NCI-H2196 (cell line): ENCODE measurements around the gene CEP70.
"Not testable (repeated sequence)": the region's sequence is repeated elsewhere in the genome, so short reads cannot be mapped to it uniquely, and the experiment has no call there.

Experiments used
- DNase-seq: peaks from one replicate; lab custom pipeline; 2025; ENCODE audit not compliant: unreplicated experiment; lab: John Stamatoyannopoulos, UW

Gene CEP70

GRCh38 chr3:138594150-138594934, at the start of gene CEP70:
Gene CEP70 (minus strand): TSS chr3:138594260. CDS start chr3:138572927, 21,333 bp downstream.
- no peak for DNase-seq

DNA sequence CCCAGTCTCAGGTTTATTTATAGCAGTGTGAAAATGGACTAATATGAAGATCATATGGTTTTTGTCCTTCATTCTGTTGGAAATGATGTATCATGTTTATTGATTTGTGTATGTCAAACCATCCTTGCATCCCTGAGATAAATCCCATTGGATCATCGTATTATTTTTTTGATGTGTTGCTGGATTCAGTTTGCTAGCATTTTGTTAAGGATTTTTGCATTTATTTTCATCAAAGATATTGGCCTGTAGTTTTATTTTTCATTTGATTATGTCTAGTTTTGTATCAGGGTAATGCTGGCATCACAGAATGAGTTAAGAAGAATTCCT, 48.8 kb upstream of the CEP70 start:
- DNase-seq, result no peak

DNA sequence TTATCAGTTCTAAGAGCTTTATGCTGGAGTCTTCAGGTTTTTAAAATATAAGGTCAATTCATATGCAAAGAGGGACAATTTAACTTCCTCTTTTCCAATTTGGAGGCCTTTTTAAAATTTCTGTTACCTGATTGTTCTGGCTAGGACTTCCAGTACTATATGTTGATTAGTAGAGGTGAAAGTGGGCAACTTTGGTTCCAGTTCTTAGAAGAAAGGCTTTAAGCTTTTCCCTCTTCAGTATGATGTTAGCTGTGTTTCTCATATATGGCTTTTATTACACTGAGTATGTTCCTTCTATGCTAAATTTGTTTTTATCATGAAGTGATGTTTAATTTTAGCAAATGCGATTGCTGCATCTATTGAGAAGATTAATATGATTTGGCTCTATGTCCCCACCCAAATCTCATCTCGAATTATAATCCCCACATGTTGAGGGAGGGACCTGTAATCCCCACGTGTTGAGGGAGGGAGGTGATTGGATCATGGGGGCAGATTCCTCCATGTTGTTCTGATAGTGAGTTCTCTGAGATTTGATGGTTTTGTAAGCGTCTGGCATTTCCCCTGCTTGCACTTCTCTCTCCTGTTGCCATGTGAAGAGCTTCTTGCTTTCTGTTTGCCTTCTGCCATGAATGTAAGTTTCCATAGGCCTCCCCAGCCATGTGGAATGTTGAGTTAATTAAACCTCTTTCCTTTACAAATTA, 48.3 kb upstream of the CEP70 start:
- no peak for DNase-seq

DNA sequence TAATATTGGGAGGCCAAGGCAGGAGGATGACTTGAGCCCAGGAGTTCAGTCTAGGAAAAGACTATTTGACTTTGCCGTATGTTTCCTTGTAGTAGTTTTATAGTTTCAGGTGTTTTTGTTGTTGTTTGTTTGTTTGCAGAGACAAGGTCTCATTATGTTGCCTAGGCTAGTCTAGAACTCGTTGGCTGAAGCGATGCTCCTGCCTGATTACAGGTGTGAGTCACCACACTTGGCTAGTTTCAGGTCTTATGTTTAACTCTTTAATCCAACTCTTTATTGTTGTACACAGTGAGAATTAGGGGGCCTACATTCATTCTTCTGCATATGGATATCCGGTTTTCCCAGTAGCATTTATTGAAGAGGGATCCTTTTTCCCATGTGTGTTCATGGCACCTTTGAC, 46.5 kb upstream of the CEP70 start:
- no peak for DNase-seq

- no peak for DNase-seq
Observed at GRCh38 chr3:138638641-138639040, 44.6 kb upstream of the CEP70 start.

DNA sequence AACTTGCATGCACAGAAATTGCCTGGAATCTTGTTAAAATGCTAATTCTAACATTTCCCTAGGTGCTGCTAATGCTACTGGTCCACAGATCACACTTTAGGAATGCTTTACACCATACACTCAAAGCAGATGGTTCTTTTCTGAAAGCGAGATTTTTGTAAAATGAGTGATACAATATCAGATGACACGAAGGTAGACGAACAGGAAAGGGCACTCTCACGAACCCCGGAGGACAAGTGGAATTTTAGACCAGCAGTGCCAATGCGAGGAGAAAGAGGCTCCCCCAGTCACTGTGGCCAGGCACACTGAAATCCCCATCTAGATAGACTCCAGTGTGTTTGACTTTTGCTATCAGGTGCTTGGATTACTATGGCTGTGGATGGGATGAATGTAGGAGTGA, 35.5 kb upstream of the CEP70 start:
- DNase-seq, result no peak

DNA sequence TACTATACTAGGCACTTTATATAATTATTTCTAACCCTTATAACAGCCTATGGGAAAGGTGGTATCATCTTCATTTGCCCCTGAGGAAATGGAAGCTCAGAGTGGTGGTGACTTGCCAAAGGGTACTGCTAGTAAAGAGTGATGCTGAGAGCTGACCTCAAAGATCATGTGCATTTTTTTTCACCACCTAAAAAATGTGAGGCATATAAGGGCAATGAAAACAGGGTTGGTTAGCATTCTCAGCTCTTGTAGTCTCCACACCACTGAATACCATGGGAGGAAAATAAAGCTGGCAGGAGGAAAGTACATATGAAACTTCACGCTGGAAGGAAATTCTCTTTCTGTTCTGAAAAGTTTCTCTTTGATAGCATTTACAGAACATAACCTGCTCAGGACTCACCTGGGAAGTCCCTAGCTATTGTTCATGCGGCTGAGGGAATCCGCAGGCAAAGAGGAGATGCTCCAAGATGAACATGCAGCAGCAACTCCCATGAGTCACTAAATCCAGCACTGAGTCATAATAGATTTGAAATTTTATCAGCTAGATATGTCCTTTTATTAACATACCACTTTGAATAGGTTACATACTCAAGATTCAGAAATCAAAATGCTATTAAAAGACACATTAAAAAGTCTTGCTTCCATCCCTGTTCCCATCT, 31.8 kb upstream of the CEP70 start:
- DNase-seq, result no peak

DNA sequence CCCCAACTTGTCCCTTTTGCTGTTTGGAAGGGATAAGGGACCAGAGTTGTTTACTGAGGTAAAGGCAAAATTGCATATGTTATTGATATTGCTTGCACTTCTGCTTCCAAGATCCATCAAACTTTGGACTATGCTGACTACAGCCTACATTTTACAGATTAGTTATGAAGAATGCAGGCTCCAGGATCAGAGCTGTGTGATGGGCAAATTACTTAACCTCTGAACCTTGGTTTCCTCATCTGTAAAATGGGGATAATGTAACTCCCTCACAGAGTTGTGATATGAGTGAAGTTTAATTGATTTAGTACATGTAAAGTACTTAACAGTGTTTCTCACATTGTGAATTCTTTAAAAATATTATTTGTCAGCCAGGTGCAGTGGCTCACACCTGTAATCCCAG, 30.5 kb upstream of the CEP70 start:
- DNase-seq, result no peak

DNA sequence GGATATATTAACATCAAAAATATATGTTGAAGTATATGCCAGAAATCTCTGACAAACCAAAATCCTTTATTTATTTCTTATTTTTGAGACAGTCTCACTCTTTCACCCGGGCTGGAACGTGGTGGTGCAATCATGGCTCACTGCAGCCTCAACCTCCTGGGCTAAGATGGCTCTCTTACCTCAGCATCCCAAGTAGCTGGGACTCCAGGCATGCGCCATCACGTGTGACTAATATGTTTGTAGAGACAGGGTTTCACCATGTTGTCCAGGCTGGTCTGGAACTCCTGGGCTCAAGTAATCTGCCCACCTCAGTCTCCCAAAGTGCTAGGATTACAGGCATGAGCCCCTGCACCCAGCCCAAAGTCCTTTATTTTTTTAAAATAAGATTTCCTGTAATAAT, 26.4 kb upstream of the CEP70 start:
- DNase-seq, result no peak

DNA sequence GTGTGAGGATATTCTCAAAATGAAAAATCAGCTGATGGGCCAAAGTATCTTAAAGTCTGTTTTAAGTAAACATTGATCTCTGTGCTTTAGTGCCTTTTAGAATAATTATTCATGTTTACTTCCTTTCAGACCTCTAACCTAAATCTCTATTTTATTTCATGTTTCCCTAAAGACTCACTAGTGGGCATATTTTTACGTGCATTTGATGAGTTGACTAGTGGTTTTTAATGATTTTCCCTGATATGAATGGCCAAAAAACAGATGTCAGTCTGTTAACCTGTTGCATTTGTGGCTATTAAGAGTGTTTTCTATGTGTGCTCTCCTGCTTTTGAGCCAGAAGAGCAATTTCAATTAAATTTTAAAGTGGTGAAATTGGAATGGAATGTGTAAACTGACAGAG, 21.4 kb upstream of the CEP70 start:
- DNase-seq, result no peak

- no peak for DNase-seq
Observed at GRCh38 chr3:138609898-138610266, 15.8 kb upstream of the CEP70 start.

DNA sequence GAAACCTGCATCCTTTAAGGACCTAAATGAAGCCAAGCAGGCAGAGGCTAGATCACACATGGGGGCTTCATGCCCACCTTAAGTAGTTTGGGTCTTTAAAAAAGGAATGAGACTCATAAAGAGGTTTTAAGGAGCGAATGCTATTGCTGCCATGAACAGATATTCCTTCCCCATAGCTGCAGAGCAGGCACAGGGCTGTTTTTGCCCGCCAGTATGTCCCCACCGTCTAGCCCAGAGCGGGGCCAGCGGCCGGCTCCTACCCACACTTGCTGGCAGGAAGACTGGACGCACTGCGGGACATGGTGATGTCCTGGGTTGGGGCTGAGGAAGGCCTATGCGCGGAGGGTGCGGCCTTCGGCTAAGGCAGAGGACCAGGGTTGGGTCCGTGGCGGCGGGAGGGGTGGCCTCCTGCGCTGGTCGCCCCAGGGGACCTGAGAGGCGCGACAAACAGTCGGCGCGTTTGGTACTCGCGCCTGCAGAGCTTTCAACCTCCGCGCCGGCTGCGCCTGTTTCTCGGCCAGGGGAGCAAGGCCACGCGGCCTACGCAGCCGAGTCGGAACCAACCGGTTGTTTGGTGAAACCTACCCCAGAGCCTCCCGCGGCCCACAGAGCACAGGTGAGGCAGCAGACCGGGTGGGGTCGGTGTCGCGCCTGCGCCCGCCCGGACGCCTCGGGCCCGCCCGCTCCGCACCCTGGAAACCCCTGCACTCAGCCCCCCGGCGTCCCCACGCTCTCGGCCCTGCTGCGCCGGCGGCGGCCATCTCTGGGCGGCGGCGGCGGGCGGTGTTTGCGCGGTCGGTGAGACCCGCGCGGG, 14.5 kb upstream of the CEP70 start, which contains the start of gene FAIM:
TSS of gene FAIM (plus strand) at position 450 of the 814 bp plus-strand sequence. CDS start 10,956 bp downstream, outside the sequence.
- peak; percentile 71 for DNase-seq

GRCh38 chr3:138604106-138604595, 10.1 kb upstream of the CEP70 start:
- DNase-seq, result not testable (repeated sequence)

GRCh38 chr3:138601661-138602060, 7.6 kb upstream of the CEP70 start:
- not testable (repeated sequence) for DNase-seq

DNA sequence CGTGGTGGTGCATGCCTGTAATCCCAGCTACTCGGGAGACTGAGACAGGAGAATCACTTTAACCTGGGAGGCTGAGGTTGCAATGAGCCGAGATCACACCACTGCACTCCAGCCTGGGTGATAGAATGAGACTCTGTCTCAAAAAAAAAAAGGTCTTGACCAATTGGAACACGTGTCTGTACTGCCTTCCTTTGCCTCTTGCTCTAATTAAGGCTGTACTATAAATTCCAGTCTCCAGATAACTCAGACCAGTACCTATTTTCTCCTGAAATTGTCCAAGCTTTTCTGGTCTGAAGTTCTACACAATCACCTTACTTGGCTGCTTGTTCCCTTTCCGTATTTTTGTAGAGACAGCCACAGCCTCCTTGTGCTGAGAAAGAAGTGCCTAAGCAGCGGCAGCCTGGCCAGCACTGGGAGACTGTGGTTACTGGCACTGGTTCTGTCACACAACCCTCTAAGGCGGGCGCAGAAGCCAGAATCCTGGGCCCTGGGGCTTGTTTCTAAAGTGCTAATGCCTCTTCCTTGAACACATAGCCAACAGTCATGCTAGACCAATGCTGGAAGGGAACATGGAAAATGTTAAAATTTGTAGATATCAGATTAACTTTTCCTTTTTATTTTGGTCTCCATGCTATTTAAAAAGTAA, 6.2 kb upstream of the CEP70 start:
- no peak for DNase-seq

- DNase-seq, result no peak
Observed at GRCh38 chr3:138598534-138598933, 4.5 kb upstream of the CEP70 start.

- not testable (repeated sequence) for DNase-seq
Observed at GRCh38 chr3:138597186-138597976, 3.3 kb upstream of the CEP70 start.

GRCh38 chr3:138594935-138595610, 1.0 kb upstream of the CEP70 start:
- no peak for DNase-seq

DNA sequence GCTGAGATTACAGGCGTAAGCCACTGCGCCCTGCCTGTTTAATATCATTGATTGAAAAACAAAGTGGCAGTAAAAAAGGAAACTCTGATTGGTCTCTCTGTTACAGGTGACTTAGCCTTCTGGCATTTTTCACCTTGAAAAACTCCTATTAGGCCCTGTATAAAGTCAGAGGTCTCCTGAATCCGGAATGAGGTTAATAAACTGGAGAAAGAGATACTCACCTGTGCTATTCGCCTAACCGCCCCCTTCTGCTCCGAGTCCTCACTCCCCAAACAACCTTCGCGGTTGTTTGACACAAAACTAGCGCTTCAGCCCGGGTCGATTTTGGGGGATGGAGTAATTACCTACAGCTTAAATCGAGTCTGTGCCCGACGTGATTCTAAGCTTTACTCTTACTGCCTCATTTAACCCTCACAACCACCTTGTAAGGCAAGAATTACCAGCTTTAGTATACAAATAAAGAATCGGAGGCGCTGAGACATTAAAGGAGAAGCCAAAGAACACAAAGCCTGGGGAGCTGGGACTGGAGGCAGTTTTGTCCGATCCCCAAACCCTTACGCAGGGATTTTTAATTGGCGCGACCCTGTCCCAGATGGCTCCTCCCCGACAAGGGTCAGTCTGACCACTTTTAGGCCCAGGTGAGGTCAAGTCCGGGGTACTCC, 441 bp downstream of the CEP70 start:
- DNase-seq, result no peak
